AG10803 (cell line): Measurements from ENCODE around the gene NKD2.
"Not testable (repeated sequence)": the region's sequence is repeated elsewhere in the genome, so short reads cannot be mapped to it uniquely, and the experiment has no call there.

ENCODE experiments used
- DNase-seq: peaks from one replicate; pipeline ENCODE4 v3.0.0; 2010; ENCODE audit warnings: low read depth
- H3K4me3 ChIP-seq: 2 replicates; pipeline ENCODE4 v1.5.1; 2011; ENCODE audit warnings: mild to moderate bottlenecking, low read length, control low read depth
- TF ChIP-seq, protein P1 (sequence below): conservative IDR thresholded peaks from 2 replicates; pipeline ENCODE4 v1.5.1; 2011; ENCODE audit warnings: mild to moderate bottlenecking, low read length, control low read depth, inconsistent platforms

The NKD2 gene

GRCh38 chr5:1078206-1078605 lies 69.6 kb downstream of the NKD2 start:
- DNase-seq = no peak
- TF ChIP-seq, protein P1, sequence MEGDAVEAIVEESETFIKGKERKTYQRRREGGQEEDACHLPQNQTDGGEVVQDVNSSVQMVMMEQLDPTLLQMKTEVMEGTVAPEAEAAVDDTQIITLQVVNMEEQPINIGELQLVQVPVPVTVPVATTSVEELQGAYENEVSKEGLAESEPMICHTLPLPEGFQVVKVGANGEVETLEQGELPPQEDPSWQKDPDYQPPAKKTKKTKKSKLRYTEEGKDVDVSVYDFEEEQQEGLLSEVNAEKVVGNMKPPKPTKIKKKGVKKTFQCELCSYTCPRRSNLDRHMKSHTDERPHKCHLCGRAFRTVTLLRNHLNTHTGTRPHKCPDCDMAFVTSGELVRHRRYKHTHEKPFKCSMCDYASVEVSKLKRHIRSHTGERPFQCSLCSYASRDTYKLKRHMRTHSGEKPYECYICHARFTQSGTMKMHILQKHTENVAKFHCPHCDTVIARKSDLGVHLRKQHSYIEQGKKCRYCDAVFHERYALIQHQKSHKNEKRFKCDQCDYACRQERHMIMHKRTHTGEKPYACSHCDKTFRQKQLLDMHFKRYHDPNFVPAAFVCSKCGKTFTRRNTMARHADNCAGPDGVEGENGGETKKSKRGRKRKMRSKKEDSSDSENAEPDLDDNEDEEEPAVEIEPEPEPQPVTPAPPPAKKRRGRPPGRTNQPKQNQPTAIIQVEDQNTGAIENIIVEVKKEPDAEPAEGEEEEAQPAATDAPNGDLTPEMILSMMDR = no peak
- no peak overlapping the region for H3K4me3 ChIP-seq

DNA sequence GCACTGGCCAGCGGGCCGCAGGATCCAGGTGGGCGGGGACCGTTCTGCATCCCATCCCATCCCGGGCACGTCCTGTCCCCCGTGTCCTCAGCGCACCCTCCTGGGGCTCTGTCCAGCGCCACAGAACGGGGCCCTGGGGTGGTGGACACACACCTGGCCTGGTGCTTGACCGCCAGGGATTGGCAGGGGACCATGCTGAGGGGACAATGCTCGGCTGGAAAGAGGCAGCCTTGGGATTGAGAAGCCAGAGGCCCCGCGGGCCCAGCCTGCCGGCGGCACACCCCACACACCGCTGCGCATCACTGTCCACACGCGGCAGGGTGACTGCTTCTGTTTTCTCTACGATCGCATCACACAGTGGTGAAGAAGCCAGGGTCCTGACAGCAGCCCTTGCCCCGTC lies 70.2 kb downstream of the NKD2 start:
- TF ChIP-seq, protein P1 = no peak
- no peak overlapping the region for H3K4me3 ChIP-seq
- no peak for DNase-seq

DNA sequence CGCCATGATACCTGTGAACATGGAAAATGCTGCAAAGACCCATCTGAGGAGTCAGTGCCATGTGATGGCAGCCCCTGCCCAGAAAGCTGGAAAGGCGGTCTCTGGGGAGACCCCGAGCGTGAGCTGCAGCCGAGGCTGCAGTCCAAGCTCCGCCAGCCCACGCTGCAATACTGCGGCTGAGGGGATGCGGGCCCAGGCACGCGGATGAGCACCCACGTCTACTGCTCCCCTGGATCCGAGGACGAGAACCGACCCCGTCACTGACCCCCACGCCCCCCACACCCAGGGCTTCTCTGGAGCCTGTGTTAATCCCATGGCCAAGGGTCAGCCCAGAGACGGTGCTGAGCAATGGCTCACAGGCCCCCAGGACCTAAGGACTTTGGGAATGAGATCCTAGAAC lies 70.9 kb downstream of the NKD2 start:
- TF ChIP-seq, protein P1 = no peak
- no peak for DNase-seq
- H3K4me3 ChIP-seq = no peak overlapping the region

- no peak overlapping the region for H3K4me3 ChIP-seq
- TF ChIP-seq, protein P1 = no peak
- no peak for DNase-seq
These were observed 71.4 kb downstream of the NKD2 start for GRCh38 chr5:1079961-1080360.

DNA sequence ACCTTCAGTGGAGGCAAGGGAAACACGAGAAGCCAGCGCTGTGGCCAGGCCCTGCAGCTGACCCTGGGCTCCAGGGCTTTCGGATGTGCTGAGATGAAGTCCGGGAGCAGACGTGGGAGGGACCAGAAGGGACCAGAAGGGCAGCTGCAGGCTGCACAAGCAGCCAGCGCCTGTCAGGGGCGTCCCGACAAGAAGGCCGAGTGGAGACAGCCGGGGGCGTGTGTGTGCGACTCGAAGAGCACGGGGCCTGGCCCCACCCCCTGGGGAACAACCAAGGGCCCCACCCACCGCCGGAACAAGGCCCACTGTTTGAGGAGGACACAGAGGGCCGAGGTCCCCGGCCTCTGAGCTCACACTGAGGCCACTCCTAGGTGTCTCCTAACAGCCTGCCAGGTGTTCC lies 71.8 kb downstream of the NKD2 start:
- no peak for DNase-seq
- no peak overlapping the region for H3K4me3 ChIP-seq
- TF ChIP-seq, protein P1 = no peak

GRCh38 chr5:1081519-1081918 lies 72.9 kb downstream of the NKD2 start:
- DNase-seq = no peak
- TF ChIP-seq, protein P1 = no peak
- no peak overlapping the region for H3K4me3 ChIP-seq

- H3K4me3 ChIP-seq, DNase-seq: not testable (repeated sequence)
These were observed 74.4 kb downstream of the NKD2 start for GRCh38 chr5:1083026-1083425.
